ENCODE results near the gene GAL3ST2. TPM values are rescaled to one million over a fixed set of nuclear protein-coding genes. Genes with fewer than 3 reads are reported as not detected.
A peak's percentile ranks its signal among the peaks of the same experiment; 100 is the strongest.
"Not testable (repeated sequence)": the region's sequence is repeated elsewhere in the genome, so short reads cannot be mapped to it uniquely, and the experiment has no call there.

GAL3ST2 gene
- total and polyA plus RNA-seq, 5 donors from 2014 or later: 1.1 TPM; not detected in 4

- H3K4me1 Mint-ChIP-seq: peaks cover 5 to 15% (median 7%) of the 10 kb centered on the region in 4 donors
- H3K36me3 ChIP-seq (ENCODE audit: control insufficient read depth, insufficient read depth, low read length): no peaks in the 10 kb centered on the region
- ATAC-seq (ENCODE audit: low read depth in 2 of 2) (no peak), DNase-seq (no peak)
- H3K27ac Mint-ChIP-seq: no peak overlapping the region
- no peak overlapping the region for H3K4me3 ChIP-seq (ENCODE audit: low read depth, low read length)
- H3K9me3 ChIP-seq (ENCODE audit: control insufficient read depth in 2 of 2, low read length in 2 of 2): no peaks in the 10 kb centered on the region
- no peak overlapping the region for H3K27ac ChIP-seq (ENCODE audit: insufficient read depth, low read length, poor library complexity, severe bottlenecking)
- H3K4me3 Mint-ChIP-seq: no peak overlapping the region
- H3K9me3 Mint-ChIP-seq: no peaks in the 10 kb centered on the region
- H3K27me3 ChIP-seq (ENCODE audit: control insufficient read depth, insufficient read depth, low read length): no peaks in the 10 kb centered on the region
- H3K27me3 Mint-ChIP-seq: no peaks in the 10 kb centered on the region
- H3K4me1 ChIP-seq (ENCODE audit: control insufficient read depth, insufficient read depth, low read length, poor library complexity, severe bottlenecking): peaks cover 11% of the 10 kb centered on the region
- no peaks in the 10 kb centered on the region for H3K36me3 Mint-ChIP-seq
Observed at GRCh38 chr2:241775223-241776177, 1.1 kb upstream of the GAL3ST2 start.

- H3K36me3 ChIP-seq (ENCODE audit: control insufficient read depth, insufficient read depth, low read length): no peaks in the 10 kb centered on the region
- H3K4me3 ChIP-seq (ENCODE audit: low read depth, low read length): no peak overlapping the region
- no peak overlapping the region for H3K27ac ChIP-seq (ENCODE audit: insufficient read depth, low read length, poor library complexity, severe bottlenecking)
- H3K27me3 Mint-ChIP-seq: no peaks in the 10 kb centered on the region
- peaks cover under 1 to 8% (median 3%) of the 10 kb centered on the region in 4 donors for H3K4me1 Mint-ChIP-seq
- H3K27me3 ChIP-seq (ENCODE audit: control insufficient read depth, insufficient read depth, low read length): no peaks in the 10 kb centered on the region
- peaks cover 0 to 5% of the 10 kb centered on the region in 2 experiments for H3K9me3 ChIP-seq (ENCODE audit: control insufficient read depth in 2 of 2, low read length in 2 of 2)
- ATAC-seq (ENCODE audit: low read depth in 2 of 2) (no peak), DNase-seq (no peak)
- H3K4me3 Mint-ChIP-seq: no peak overlapping the region
- H3K27ac Mint-ChIP-seq: no peak overlapping the region
- H3K36me3 Mint-ChIP-seq: no peaks in the 10 kb centered on the region
- peaks cover 5% of the 10 kb centered on the region for H3K4me1 ChIP-seq (ENCODE audit: control insufficient read depth, insufficient read depth, low read length, poor library complexity, severe bottlenecking)
- H3K9me3 Mint-ChIP-seq: peaks cover 0 to 8% (median 2%) of the 10 kb centered on the region in 7 donors
Observed at GRCh38 chr2:241777170-241777685, 606 bp downstream of the GAL3ST2 start.

GRCh38 chr2:241777686-241778627, 1.3 kb downstream of the GAL3ST2 start:
- no peak overlapping the region for H3K4me3 ChIP-seq (ENCODE audit: low read depth, low read length)
- H3K27me3 ChIP-seq (ENCODE audit: control insufficient read depth, insufficient read depth, low read length): no peaks in the 10 kb centered on the region
- Mint-ChIP-seq H3K4me1 (peaks cover 0 to 1% (median 0%) of the 10 kb centered on the region in 4 donors), H3K27me3 (no peaks in the 10 kb centered on the region), H3K36me3 (no peaks in the 10 kb centered on the region), H3K9me3 (peaks cover 0 to 8% (median 2%) of the 10 kb centered on the region in 7 donors), H3K27ac (no peak overlapping the region), H3K4me3 (no peak overlapping the region)
- H3K9me3 ChIP-seq (ENCODE audit: control insufficient read depth in 2 of 2, low read length in 2 of 2): peaks cover 0 to 5% of the 10 kb centered on the region in 2 experiments
- H3K27ac ChIP-seq (ENCODE audit: insufficient read depth, low read length, poor library complexity, severe bottlenecking): no peak overlapping the region
- no peaks in the 10 kb centered on the region for H3K36me3 ChIP-seq (ENCODE audit: control insufficient read depth, insufficient read depth, low read length)
- no peaks in the 10 kb centered on the region for H3K4me1 ChIP-seq (ENCODE audit: control insufficient read depth, insufficient read depth, low read length, poor library complexity, severe bottlenecking)
- no peak for ATAC-seq (ENCODE audit: low read depth in 2 of 2)
- no peak for DNase-seq

GRCh38 chr2:241780939-241781569, 4.4 kb downstream of the GAL3ST2 start:
- Histone ChIP-seq H3K9me3 (ENCODE audit: control insufficient read depth in 2 of 2, low read length in 2 of 2) (peaks cover 0 to 5% of the 10 kb centered on the region in 2 experiments), H3K4me3 (ENCODE audit: low read depth, low read length) (no peak overlapping the region), H3K27me3 (ENCODE audit: control insufficient read depth, insufficient read depth, low read length) (no peaks in the 10 kb centered on the region), H3K36me3 (ENCODE audit: control insufficient read depth, insufficient read depth, low read length) (no peaks in the 10 kb centered on the region), H3K27ac (ENCODE audit: insufficient read depth, low read length, poor library complexity, severe bottlenecking) (no peak overlapping the region), H3K4me1 (ENCODE audit: control insufficient read depth, insufficient read depth, low read length, poor library complexity, severe bottlenecking) (no peaks in the 10 kb centered on the region)
- Mint-ChIP-seq H3K4me3 (no peak overlapping the region), H3K9me3 (peaks cover 0 to 8% (median 2%) of the 10 kb centered on the region in 7 donors), H3K27me3 (peaks cover 3% of the 10 kb centered on the region), H3K4me1 (no peaks in the 10 kb centered on the region), H3K36me3 (no peaks in the 10 kb centered on the region), H3K27ac (no peak overlapping the region)
- ATAC-seq (ENCODE audit: low read depth in 2 of 2) (no peak), DNase-seq (no peak)

GRCh38 chr2:241782053-241782452, 5.4 kb downstream of the GAL3ST2 start:
- not testable (repeated sequence) for H3K4me1 ChIP-seq (ENCODE audit: control insufficient read depth, insufficient read depth, low read length, poor library complexity, severe bottlenecking); H3K27ac ChIP-seq (ENCODE audit: insufficient read depth, low read length, poor library complexity, severe bottlenecking); H3K4me3 ChIP-seq (ENCODE audit: low read depth, low read length); DNase-seq; H3K27me3 Mint-ChIP-seq; H3K4me3 Mint-ChIP-seq; ATAC-seq (ENCODE audit: low read depth in 2 of 2); H3K9me3 Mint-ChIP-seq; H3K36me3 ChIP-seq (ENCODE audit: control insufficient read depth, insufficient read depth, low read length); H3K27me3 ChIP-seq (ENCODE audit: control insufficient read depth, insufficient read depth, low read length); H3K27ac Mint-ChIP-seq; H3K4me1 Mint-ChIP-seq; H3K9me3 ChIP-seq (ENCODE audit: control insufficient read depth in 2 of 2, low read length in 2 of 2); H3K36me3 Mint-ChIP-seq

- Mint-ChIP-seq H3K27me3 (peaks cover 9% of the 10 kb centered on the region), H3K4me3 (no peak overlapping the region), H3K36me3 (no peaks in the 10 kb centered on the region), H3K9me3 (peaks cover 0 to 1% (median 0%) of the 10 kb centered on the region in 7 donors), H3K4me1 (peaks cover 0 to 2% (median 0%) of the 10 kb centered on the region in 4 donors), H3K27ac (no peak overlapping the region)
- H3K9me3 ChIP-seq (ENCODE audit: control insufficient read depth in 2 of 2, low read length in 2 of 2): no peaks in the 10 kb centered on the region
- H3K36me3 ChIP-seq (ENCODE audit: control insufficient read depth, insufficient read depth, low read length): no peaks in the 10 kb centered on the region
- DNase-seq: no peak
- no peak for ATAC-seq (ENCODE audit: low read depth in 2 of 2)
- H3K27ac ChIP-seq (ENCODE audit: insufficient read depth, low read length, poor library complexity, severe bottlenecking): no peak overlapping the region
- no peak overlapping the region for H3K4me3 ChIP-seq (ENCODE audit: low read depth, low read length)
- no peaks in the 10 kb centered on the region for H3K4me1 ChIP-seq (ENCODE audit: control insufficient read depth, insufficient read depth, low read length, poor library complexity, severe bottlenecking)
- H3K27me3 ChIP-seq (ENCODE audit: control insufficient read depth, insufficient read depth, low read length): no peaks in the 10 kb centered on the region
Observed at GRCh38 chr2:241788135-241788534, 11.5 kb downstream of the GAL3ST2 start.

GRCh38 chr2:241788572-241788971, 11.9 kb downstream of the GAL3ST2 start:
- H3K27ac Mint-ChIP-seq: no peak overlapping the region
- Histone ChIP-seq H3K4me1 (ENCODE audit: control insufficient read depth, insufficient read depth, low read length, poor library complexity, severe bottlenecking) (no peaks in the 10 kb centered on the region), H3K9me3 (ENCODE audit: control insufficient read depth in 2 of 2, low read length in 2 of 2) (no peaks in the 10 kb centered on the region), H3K27me3 (ENCODE audit: control insufficient read depth, insufficient read depth, low read length) (no peaks in the 10 kb centered on the region), H3K4me3 (ENCODE audit: low read depth, low read length) (no peak overlapping the region), H3K27ac (ENCODE audit: insufficient read depth, low read length, poor library complexity, severe bottlenecking) (no peak overlapping the region), H3K36me3 (ENCODE audit: control insufficient read depth, insufficient read depth, low read length) (no peaks in the 10 kb centered on the region)
- peak in 1 of 3 donors; percentile 18 for DNase-seq
- H3K4me3 Mint-ChIP-seq: no peak overlapping the region
- peaks cover 0 to 2% (median 0%) of the 10 kb centered on the region in 4 donors for H3K4me1 Mint-ChIP-seq
- ATAC-seq (ENCODE audit: low read depth in 2 of 2): no peak
- H3K27me3 Mint-ChIP-seq: peaks cover 9% of the 10 kb centered on the region
- peaks cover 0 to 1% (median 0%) of the 10 kb centered on the region in 7 donors for H3K9me3 Mint-ChIP-seq
- H3K36me3 Mint-ChIP-seq: no peaks in the 10 kb centered on the region
